ENCODE results near the gene THRA.

Gene THRA

DNA sequence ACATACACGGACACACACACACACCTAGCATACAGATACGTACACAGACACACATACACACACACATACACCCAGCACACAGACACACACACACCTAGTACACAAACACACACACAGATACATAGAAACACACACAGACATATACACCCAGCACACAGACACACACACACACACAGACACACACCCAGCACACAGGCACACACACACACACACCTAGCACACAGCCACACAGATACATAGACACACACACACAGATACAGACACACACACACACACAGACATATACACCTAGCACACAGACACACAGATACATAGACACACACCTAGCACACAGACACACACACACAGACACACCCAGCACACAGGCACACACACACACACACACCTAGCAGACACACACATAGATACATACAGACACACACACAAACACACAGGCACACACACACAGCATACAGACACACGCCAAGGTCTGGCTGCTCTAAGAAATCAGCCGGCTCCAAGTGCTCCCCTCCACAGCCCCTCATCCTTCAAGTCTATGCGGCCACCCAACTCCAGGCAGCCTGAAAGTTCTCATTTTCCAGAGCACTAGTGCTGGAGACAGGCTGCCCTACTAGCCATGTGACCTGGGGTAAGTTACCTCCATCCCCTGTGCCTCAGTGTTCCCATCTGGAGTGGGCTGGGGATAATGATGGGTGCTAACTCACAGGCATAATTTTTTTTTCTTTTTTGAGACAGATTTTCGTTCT is 24.5 kb downstream of the THRA start:
- DNase-seq = no peak

DNA sequence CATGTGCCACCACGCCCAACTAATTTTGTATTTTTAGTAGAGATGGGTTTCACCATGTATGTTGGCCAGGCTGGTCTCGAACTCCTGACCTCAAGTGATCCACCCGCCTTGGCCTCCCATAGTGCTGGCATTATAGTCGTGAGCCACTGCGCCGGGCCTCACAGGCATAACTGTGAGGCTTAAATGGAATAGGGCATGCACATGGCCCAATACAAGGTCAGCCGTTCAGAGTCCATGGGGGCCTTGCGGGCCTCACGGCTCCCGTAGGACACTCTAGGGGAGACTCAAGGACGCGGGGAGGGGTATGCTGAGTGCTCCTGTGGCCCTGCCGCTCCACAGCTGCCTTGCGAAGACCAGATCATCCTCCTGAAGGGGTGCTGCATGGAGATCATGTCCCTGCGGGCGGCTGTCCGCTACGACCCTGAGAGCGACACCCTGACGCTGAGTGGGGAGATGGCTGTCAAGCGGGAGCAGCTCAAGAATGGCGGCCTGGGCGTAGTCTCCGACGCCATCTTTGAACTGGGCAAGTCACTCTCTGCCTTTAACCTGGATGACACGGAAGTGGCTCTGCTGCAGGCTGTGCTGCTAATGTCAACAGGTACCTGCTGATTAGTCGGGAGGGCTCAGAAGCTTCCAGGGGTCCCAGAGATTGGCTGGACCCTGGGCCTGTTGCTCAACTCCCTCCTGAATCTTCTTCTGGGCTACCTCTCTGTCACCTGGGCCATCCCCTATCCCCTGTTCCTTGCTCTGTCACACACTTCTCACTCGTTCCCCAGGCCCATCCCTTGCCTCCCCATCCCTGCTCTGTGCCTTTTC is 25.3 kb downstream of the THRA start:
- DNase-seq = no peak

DNA sequence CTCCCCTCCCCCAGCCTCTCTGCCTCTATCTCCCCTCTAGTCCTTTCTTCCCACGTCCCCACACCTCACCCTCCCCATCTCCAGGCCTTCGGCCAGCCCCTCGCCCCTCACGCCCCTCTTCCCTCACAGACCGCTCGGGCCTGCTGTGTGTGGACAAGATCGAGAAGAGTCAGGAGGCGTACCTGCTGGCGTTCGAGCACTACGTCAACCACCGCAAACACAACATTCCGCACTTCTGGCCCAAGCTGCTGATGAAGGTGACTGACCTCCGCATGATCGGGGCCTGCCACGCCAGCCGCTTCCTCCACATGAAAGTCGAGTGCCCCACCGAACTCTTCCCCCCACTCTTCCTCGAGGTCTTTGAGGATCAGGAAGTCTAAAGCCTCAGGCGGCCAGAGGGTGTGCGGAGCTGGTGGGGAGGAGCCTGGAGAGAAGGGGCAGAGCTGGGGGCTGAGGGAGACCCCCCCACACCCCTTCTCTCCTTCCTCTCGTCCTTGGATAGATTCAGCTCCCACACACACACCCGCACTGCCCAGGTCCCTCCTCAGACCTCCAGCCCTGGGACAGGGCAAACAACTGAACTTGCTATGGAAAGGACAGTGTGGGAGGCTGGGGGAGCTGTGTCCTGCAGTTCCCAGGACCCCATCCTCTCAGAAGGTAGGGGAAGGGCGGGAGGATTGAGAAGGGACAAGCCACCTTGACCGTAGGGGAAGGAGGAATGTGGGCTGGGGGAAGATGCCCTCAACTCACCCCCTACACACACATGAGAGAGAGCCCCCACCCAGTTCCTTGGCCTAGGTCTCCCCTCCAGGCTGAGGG is 26.5 kb downstream of the THRA start:
- DNase-seq = no peak

DNA sequence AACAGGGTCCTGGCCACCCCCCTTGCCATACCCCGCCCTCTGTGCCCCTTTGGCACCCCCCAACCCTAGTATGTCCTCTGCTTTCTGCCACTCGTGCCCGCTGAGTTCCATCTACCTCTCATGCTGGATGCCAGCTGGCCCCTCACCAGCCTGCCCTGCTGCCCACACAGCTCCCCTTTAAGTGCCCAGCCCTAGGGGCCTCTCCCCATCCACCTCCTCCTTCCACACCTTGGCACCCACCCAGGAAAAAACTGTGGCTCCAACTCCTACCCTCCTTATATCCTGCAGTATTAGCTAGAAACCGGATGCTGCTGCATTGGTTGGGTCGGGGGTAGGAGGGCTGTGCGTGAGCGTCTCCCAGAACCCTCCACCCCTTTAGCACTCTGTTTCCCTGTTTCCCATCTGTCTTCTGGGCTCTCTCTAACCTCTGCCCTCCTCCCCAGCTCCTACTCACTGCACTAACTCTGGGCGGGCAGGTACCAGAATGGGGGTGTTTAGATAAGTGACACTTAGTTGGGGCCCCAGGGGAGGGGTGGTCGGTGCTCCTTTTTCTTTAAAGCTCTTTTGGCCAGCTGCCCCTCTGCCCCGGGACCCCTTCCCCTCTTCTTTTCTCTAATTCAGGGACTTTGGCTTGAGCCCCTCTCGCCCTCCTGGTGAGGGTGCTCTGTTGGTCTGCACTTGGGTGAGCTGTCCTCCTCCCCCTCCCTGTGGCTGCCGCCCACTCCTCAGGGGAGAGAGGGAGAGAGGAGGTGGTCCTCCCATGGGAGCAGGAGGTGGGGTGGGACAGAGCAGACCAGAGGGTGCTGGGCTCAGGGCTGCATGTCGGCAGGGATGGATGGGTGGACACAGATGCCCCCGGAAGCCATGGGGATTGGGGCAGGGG is 27.7 kb downstream of the THRA start:
- no peak for DNase-seq

DNA sequence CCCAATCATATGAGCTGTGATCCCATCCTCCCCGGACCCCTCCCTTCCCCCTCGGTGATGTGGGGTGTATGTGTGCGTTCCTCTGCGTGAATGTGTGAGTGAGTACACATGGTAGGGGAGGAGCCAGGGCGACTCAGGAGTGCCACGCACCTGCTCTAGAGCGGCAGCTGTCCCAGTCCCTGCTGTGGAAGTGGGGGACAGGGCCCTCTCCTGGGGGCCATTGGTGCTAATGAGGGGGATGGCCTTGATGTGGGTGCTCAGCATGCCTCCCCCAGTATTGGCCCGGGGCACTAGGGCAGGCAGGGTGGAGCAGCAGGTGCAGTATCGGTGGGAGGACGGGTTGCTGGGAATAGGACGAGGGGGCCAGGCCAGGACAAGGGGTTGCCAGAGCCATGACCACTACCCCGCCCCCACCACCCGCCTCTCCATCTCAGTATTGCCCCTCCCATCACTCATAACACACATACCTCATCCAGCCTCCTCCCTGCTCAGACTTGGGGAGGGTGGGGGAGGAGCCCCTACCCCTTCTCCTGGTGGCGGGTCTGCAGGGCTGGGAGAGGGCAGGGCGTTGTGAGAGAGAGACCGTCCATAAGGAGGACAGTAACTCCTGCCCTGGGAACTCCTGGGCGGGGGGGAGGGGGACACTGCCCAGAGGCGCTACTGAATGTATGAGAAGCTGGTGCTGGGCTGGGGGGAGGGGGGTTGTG is 29.1 kb downstream of the THRA start:
- DNase-seq = no peak

DNA sequence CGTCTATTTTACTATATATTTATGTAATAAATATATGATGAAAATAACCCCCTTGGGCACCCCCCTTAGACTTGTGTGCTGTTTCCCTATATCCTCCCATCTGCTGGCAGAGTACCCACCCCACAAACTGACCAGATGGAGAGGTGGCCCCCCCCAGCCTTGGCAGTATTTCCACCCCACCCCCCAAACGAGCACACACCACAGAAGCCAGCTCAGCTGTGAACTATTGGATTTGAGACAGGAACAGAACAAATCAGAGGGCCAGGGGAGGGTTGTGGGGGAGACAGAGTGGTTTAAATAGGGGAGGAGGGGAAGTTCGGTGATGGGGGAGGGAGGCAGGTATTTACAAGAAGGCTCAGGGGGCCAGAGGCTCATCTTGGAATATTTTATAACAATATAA is 29.8 kb downstream of the THRA start:
- no peak for DNase-seq

DNA sequence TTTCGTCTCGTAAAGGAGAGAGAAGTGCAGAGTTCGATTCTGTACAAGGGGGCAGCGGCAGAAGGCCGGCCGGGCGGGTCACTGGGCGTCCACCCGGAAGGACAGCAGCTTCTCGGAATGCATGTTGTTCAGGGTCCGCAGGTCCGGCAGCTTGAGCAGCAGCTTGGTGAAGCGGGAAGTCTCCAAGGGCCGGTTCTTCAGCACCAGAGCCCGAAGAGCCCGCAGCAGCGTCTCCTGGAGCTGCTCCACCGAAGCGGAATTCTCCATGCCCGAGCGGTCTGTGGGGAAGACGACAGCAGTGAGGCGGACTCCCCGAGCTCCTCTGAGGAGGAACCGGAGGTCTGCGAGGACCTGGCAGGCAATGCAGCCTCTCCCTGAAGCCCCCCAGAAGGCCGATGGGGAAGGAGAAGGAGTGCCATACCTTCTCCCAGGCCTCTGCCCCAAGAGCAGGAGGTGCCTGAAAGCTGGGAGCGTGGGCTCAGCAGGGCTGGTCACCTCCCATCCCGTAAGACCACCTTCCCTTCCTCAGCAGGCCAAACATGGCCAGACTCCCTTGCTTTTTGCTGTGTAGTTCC is 30.3 kb downstream of the THRA start:
- no peak for DNase-seq

DNA sequence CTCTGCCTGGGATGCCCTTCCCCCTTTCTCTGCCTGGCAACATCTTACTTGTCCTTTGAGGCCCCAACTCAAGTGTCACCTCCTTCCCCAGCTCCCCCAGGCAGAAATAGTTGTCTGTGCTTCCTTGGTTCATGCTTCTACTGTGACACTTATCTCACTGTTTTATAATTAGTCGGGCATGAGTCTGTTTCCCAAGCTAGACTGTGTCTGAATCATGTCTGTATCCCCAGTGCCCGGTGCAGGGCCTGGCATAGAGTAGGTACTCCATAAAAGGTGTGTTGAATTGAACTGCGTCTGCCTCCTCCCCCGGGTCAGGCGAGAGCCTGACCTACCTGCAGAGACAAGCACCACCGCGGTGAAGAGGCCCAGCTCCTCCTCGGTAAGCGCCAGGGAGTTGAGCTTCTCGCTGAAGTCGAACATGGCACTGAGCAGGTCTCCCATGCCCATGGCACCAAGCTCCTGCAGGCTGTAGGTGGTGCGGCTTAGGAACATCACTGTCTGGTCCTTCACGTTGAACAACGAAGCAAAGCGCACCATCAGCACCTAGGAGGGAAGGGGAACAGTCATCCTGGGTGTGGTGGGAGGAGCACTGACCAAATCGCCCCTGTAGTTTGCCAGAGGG is 30.9 kb downstream of the THRA start:
- DNase-seq = no peak

- no peak for DNase-seq
These were observed 32.1 kb downstream of the THRA start for GRCh38 chr17:40094874-40095273.

- no peak for DNase-seq
These were observed 32.7 kb downstream of the THRA start for GRCh38 chr17:40095351-40095943.

- peak; percentile 89 for DNase-seq
These were observed 33.4 kb downstream of the THRA start for GRCh38 chr17:40095944-40096791.

DNA sequence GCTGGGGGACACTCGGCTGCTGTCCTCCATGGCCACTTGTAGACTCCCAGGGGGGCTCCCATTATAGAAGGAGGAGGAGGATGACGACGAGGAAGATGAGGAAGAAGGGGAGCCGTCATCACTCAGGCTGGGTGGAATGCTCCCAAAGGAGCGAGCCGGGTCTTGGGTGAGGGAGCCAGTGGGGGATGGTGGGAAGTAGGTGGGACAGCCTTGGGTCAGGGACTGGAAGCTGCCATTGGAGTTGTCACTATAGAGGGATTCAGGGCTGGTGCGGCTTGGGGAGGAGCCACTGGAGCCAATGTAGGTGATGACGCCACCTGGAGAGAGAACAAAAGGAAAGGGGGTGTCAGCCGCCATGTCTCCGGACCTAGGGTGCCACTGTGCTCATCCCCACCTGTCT is 34.3 kb downstream of the THRA start:
- DNase-seq = no peak

GRCh38 chr17:40097931-40098845 is 35.4 kb downstream of the THRA start:
- DNase-seq = peak; percentile 47

GRCh38 chr17:40098846-40099618 is 36.3 kb downstream of the THRA start:
- DNase-seq = peak; percentile 100

DNA sequence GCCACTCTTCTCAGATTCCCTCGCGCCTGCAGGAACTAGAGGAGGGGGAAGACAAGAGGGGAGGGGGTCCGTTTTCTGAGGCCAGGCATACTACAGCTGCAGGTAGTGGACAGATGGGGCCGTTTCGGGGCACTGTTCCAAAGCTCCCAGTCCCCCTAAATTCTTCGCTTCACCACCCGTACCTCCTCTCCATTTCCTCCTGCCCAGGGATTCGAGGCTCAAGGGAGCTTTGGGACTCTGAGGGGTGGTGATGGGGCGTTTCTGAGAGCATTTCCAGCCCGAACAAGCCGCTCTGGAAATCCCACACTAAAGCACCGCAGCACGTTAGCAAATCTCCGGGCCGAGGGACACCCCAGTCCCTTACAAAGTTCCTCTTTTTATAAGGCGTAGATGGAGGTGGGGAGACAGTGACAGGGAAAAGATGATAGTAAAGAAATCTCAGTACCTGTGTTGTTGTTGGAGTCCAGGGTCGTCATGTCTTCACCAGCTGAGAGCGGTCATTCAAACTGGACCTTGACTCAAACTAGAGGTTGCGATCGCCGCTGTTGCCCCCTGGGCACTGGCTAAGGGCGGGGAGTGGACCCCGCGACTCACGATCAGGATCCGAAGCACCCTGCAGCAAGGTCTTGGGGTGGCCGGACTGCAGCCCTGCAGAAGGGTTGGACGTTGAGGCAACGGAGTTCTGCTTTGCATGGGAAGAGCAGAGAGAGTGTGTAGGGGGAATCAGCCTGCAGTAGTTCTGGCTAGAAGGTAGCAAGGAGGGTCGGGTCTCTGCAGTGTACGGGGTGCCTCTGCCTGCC is 37.1 kb downstream of the THRA start:
- no peak for DNase-seq

DNA sequence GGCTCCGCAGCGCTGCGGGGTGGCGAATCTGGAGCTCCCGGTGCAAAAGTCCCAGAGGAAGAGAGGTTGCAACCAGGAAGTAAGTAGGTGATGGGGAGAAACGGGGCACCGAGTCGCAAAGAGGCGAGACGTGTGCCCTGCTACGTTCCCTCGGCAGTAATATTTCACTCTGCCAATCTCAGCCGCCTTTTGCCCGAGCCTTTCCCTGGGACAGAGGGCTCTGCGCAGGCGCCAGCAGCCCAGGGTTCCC is 37.6 kb downstream of the THRA start, which contains the start of gene NR1D1:
Gene NR1D1, minus strand, starts transcription at position 171 of the 250 bp plus-strand sequence. CDS start 495 bp downstream, outside the sequence.
- DNase-seq = no peak

Data from stimulated activated CD4-positive, alpha-beta T cell treated with anti-CD3 and anti-CD28 coated beads, Interleukin-15, amount 100 ng/mL, for 24 hours (primary cell).